ENCODE data around the gene POLR3C. TPM values are rescaled to one million over a fixed set of nuclear protein-coding genes. Genes with fewer than 3 reads are reported as not detected.
A peak's percentile ranks its signal among the peaks of the same experiment; 100 is the strongest.

POLR3C gene, protein sequence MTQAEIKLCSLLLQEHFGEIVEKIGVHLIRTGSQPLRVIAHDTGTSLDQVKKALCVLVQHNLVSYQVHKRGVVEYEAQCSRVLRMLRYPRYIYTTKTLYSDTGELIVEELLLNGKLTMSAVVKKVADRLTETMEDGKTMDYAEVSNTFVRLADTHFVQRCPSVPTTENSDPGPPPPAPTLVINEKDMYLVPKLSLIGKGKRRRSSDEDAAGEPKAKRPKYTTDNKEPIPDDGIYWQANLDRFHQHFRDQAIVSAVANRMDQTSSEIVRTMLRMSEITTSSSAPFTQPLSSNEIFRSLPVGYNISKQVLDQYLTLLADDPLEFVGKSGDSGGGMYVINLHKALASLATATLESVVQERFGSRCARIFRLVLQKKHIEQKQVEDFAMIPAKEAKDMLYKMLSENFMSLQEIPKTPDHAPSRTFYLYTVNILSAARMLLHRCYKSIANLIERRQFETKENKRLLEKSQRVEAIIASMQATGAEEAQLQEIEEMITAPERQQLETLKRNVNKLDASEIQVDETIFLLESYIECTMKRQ
- 46.6 TPM for polyA plus RNA-seq (2012; ENCODE audit: insufficient read depth, insufficient read length, low read depth)

DNA sequence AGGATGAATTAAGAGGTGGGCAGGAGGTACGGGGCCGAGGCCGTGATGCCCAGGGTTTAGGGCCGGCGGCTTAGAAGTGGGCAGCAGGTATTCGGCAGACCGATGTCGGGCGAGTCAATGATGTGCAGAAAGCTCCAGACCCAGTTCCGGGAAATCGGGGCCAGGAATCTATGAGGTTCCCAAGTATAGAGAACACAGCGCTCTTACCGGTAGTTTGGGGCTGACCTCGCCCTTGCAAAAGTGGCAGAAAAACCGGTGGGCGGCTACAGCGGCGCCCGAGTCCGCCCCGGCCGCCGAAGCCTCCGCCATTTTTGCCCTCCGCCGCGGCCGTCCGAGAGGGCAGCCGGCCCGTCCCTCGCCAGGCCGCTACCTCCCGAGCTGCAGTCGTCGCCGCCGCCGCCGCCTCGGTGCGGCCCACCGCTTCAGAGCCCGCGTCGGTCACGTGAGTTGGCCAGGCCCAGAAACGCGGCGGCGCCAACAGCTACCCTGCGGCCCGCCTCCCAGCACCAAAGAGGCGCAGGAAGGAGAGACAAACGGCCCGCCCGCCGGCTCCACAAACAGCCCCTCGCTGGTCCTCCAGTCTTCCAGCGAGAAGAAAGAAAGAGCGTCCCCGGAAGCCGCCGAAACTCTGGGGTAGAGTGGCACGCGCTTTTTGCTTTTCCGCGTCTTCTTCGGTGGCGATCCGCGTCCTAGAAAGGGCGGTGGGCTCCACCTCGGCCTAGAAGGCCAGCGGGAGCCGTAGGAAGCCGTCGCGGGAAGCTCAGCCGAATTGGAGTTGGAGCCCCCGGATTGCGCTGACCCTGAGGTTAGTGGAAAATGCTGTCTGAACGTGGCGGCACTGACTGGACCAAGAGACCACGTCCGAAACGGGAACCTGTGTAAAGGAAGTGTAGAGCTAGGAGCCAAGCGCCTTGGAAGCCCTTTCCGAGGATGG lies at the start of gene POLR3C, which contains the start of gene RNF115:
TSS of gene POLR3C (plus strand) at position 636 of the 934 bp plus-strand sequence. CDS start 1,577 bp downstream, outside the sequence.
TSS of gene RNF115 (minus strand) at position 531 of the 934 bp plus-strand sequence. CDS start at position 309, 222 bp downstream.
- peak; percentile 95 for DNase-seq
- Histone ChIP-seq H3K9me3 (no peaks in the 10 kb centered on the region), H3K36me3 (peaks cover 33% of the 10 kb centered on the region), H3K4me3 (ENCODE audit: low read depth, low read length) (peak within 1 kb of the TSS; percentile 99), H3K27me3 (no peaks in the 10 kb centered on the region), H3K4me1 (no peaks in the 10 kb centered on the region; the same call in 1 of the 2 replicates)
- TF ChIP-seq, protein P1, sequence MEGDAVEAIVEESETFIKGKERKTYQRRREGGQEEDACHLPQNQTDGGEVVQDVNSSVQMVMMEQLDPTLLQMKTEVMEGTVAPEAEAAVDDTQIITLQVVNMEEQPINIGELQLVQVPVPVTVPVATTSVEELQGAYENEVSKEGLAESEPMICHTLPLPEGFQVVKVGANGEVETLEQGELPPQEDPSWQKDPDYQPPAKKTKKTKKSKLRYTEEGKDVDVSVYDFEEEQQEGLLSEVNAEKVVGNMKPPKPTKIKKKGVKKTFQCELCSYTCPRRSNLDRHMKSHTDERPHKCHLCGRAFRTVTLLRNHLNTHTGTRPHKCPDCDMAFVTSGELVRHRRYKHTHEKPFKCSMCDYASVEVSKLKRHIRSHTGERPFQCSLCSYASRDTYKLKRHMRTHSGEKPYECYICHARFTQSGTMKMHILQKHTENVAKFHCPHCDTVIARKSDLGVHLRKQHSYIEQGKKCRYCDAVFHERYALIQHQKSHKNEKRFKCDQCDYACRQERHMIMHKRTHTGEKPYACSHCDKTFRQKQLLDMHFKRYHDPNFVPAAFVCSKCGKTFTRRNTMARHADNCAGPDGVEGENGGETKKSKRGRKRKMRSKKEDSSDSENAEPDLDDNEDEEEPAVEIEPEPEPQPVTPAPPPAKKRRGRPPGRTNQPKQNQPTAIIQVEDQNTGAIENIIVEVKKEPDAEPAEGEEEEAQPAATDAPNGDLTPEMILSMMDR (IDR thresholded peaks at IDR 0.05; ENCODE audit: low read depth, low read length) = no peak

DNA sequence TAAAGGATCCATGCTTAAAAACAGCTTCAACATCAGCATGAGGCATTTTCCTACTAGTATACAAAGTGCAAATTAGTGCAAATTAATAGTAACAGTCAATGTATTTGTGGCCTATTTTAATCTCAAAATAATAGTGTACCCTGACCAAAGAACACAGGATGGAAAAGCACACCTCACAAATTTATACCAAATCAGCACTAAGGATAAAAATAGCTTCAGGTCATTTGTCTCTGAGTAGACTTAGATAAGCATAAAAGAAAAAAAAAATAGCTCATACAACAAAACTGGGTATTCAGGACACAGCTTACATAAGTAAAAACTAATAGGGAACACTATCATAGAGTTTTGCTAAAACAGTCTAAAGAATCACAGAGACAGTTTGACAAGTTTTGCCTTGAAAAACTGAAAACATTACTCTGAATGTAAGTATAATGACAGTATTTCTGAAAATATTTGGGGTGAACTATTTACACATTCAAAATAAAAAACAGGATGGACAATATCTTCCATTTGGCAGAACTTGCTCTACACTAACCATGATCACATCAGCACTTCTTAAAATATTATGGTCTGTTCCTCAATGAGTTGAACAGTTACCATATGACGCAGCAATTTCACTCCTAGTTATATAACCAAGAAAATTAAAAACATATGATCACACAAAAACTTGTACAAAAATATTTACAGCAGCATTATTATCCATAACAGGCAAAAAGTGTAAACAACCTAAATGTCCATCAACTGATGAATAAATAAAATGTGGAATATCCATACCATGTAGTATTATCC lies 46.4 kb upstream of the POLR3C start:
- TF ChIP-seq, protein P1 (IDR thresholded peaks at IDR 0.05; ENCODE audit: low read depth, low read length) = no peak
- H3K4me1 ChIP-seq = no peaks in the 10 kb centered on the region
- DNase-seq = no peak
- H3K4me3 ChIP-seq (ENCODE audit: low read depth, low read length) = no peak overlapping the region
- H3K36me3 ChIP-seq = peaks cover 3% of the 10 kb centered on the region; the same call in 1 of the 2 replicates
- no peaks in the 10 kb centered on the region for H3K27me3 ChIP-seq
- no peaks in the 10 kb centered on the region for H3K9me3 ChIP-seq

DNA sequence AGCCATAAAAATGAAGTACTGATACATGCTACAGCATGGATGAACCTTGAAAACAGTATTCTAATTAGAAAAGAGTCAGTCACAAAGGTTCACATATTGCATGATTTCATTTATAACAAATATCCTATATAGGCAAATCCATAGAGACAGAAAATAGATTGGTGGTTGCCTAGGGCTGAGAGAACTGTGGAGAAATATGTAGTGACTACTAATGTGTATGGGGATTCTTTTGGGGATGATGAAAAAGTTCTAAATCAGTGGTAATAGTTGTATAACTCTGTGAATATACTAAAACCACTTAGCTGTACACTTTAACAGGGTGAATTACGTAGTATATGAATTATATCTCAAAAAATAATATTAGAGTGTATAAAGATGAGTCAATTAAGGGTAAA lies 45.9 kb upstream of the POLR3C start:
- Histone ChIP-seq H3K36me3 (peaks cover 3% of the 10 kb centered on the region; the same call in 1 of the 2 replicates), H3K27me3 (no peaks in the 10 kb centered on the region), H3K9me3 (no peaks in the 10 kb centered on the region), H3K4me3 (ENCODE audit: low read depth, low read length) (no peak overlapping the region), H3K4me1 (no peaks in the 10 kb centered on the region)
- TF ChIP-seq, protein P1 (IDR thresholded peaks at IDR 0.05; ENCODE audit: low read depth, low read length) = no peak
- no peak for DNase-seq

DNA sequence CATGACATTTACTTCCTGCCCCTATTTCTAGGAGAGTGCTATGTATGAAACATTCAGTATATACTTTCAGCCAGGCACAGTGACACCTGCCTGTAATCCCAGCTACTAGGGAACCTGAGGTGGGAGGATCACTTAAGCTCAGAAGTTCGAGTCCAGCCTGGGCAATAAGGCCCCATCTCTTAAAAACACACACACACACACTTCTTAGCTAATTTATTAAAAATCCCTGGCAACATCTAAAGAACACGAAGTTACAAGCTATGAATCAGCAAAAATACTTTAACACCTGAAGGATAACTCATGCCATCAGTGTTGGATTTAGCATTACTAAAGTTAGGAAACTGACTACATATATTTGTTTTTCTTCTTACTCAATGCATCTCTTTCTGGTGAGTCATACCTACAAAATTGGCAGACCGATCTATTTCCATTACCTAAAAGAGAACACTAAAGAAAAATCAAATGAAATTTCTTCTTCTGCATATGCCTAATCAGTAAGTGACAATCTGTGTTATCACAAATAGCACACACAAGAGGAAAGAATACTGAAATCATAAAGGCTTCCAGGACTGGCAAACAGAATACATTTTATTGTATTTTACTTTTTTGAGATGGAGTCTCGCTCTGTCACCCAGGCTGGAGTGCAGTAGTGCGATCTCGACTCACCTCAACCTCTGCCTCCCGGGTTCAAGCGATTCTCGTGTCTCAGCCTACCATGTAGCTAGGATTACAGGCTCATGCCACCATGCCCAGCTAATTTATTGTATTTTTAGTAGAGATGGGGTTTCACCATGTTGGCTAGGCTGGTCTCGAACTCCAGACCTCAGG lies 41.5 kb upstream of the POLR3C start:
- Histone ChIP-seq H3K36me3 (peaks cover 3% of the 10 kb centered on the region; the same call in 1 of the 2 replicates), H3K4me3 (ENCODE audit: low read depth, low read length) (no peak overlapping the region), H3K4me1 (no peaks in the 10 kb centered on the region), H3K27me3 (no peaks in the 10 kb centered on the region), H3K9me3 (no peaks in the 10 kb centered on the region)
- TF ChIP-seq, protein P1 (IDR thresholded peaks at IDR 0.05; ENCODE audit: low read depth, low read length) = no peak
- DNase-seq = no peak

DNA sequence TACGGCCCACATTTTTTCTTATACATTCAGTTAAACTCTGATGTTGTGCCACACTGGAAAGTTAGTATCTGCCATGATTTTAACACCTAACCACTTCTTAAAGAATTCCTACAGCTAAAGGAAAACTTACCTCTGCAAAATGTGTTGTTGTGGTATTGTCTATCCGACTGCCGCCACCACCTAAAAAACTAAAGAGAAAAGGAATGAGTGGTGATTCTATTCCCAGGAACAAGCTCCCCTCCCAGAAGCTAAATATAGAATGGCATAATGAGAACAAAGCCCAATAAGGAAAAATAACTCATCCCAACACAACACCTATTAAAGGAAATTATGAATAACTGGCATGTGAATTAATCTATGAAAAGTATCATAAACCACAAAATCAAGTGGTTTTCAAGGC lies 39.6 kb upstream of the POLR3C start:
- DNase-seq = no peak
- Histone ChIP-seq H3K4me3 (ENCODE audit: low read depth, low read length) (no peak overlapping the region), H3K36me3 (peaks cover 3% of the 10 kb centered on the region; the same call in 1 of the 2 replicates), H3K9me3 (no peaks in the 10 kb centered on the region), H3K4me1 (no peaks in the 10 kb centered on the region), H3K27me3 (no peaks in the 10 kb centered on the region)
- TF ChIP-seq, protein P1 (IDR thresholded peaks at IDR 0.05; ENCODE audit: low read depth, low read length) = no peak
